ENCODE data around the gene UNC5CL. TPM values are rescaled to one million over a fixed set of nuclear protein-coding genes. Genes with fewer than 3 reads are reported as not detected.

UNC5CL gene
- total RNA-seq, 2 donors from 2014 or later, result 4.1 to 4.2 TPM

GRCh38 chr6:41054511-41054910, 15.5 kb upstream of the UNC5CL start:
- H3K36me3 ChIP-seq, result no peaks in the 10 kb centered on the region
- DNase-seq, result no peak
- intact Hi-C loops (cut with DNase I), result no loop called here
- H3K27me3 ChIP-seq, result no peaks in the 10 kb centered on the region
- no peak for TF ChIP-seq CTCF (IDR thresholded peaks at IDR 0.05)
- H3K9ac ChIP-seq (ENCODE audit: low read depth in 2 of 2, low read length in 2 of 2), result no peak overlapping the region
- H3K4me3 ChIP-seq, result no peak overlapping the region
- no peaks in the 10 kb centered on the region for H3K9me3 ChIP-seq
- H3K27ac ChIP-seq, result no peak overlapping the region
- peaks cover 5% of the 10 kb centered on the region for H3K4me1 ChIP-seq

GRCh38 chr6:41053041-41053440, 14.0 kb upstream of the UNC5CL start, which contains the start of gene APOBEC2:
Gene APOBEC2 (plus strand): TSS chr6:41053202. CDS start chr6:41053348, 146 bp downstream.
- Histone ChIP-seq H3K4me3 (no peak within 1 kb of the TSS), H3K27ac (no peak within 1 kb of the TSS), H3K36me3 (no peaks in the 10 kb centered on the region), H3K9me3 (no peaks in the 10 kb centered on the region), H3K9ac (ENCODE audit: low read depth in 2 of 2, low read length in 2 of 2) (no peak within 1 kb of the TSS), H3K27me3 (no peaks in the 10 kb centered on the region), H3K4me1 (no peaks in the 10 kb centered on the region)
- no peak for TF ChIP-seq CTCF (IDR thresholded peaks at IDR 0.05)
- DNase-seq, result no peak
- intact Hi-C loops (cut with DNase I), result no loop called here

- no peaks in the 10 kb centered on the region for H3K9me3 ChIP-seq
- DNase-seq, result no peak
- no peak overlapping the region for H3K9ac ChIP-seq (ENCODE audit: low read depth in 2 of 2, low read length in 2 of 2)
- H3K4me3 ChIP-seq, result no peak overlapping the region
- intact Hi-C loops (cut with DNase I), result no loop called here
- TF ChIP-seq CTCF (IDR thresholded peaks at IDR 0.05), result no peak
- H3K36me3 ChIP-seq, result no peaks in the 10 kb centered on the region
- H3K27ac ChIP-seq, result no peak overlapping the region
- no peaks in the 10 kb centered on the region for H3K27me3 ChIP-seq
- no peaks in the 10 kb centered on the region for H3K4me1 ChIP-seq
Observed at GRCh38 chr6:41051873-41052272, 12.9 kb upstream of the UNC5CL start.

GRCh38 chr6:41050536-41050935, 11.5 kb upstream of the UNC5CL start:
- DNase-seq, result no peak
- intact Hi-C loops (cut with DNase I), result no loop called here
- Histone ChIP-seq H3K9me3 (no peaks in the 10 kb centered on the region), H3K27me3 (no peaks in the 10 kb centered on the region), H3K4me1 (no peaks in the 10 kb centered on the region), H3K9ac (ENCODE audit: low read depth in 2 of 2, low read length in 2 of 2) (no peak overlapping the region), H3K27ac (no peak overlapping the region), H3K36me3 (no peaks in the 10 kb centered on the region), H3K4me3 (no peak overlapping the region)
- TF ChIP-seq CTCF (IDR thresholded peaks at IDR 0.05), result no peak

GRCh38 chr6:41049955-41050354, 10.9 kb upstream of the UNC5CL start:
- intact Hi-C loops (cut with DNase I), result no loop called here
- H3K4me3 ChIP-seq, result no peak overlapping the region
- no peaks in the 10 kb centered on the region for H3K36me3 ChIP-seq
- H3K9ac ChIP-seq (ENCODE audit: low read depth in 2 of 2, low read length in 2 of 2), result no peak overlapping the region
- no peaks in the 10 kb centered on the region for H3K9me3 ChIP-seq
- no peak for DNase-seq
- H3K4me1 ChIP-seq, result no peaks in the 10 kb centered on the region
- H3K27me3 ChIP-seq, result no peaks in the 10 kb centered on the region
- no peak for TF ChIP-seq CTCF (IDR thresholded peaks at IDR 0.05)
- H3K27ac ChIP-seq, result no peak overlapping the region

GRCh38 chr6:41049521-41049920, 10.5 kb upstream of the UNC5CL start:
- H3K27ac ChIP-seq, result no peak overlapping the region
- no peaks in the 10 kb centered on the region for H3K27me3 ChIP-seq
- H3K4me1 ChIP-seq, result no peaks in the 10 kb centered on the region

More at GRCh38 chr6:41049521-41049920, 10.5 kb upstream of the UNC5CL start:
- Histone ChIP-seq H3K9ac (ENCODE audit: low read depth in 2 of 2, low read length in 2 of 2) (no peak overlapping the region), H3K4me3 (no peak overlapping the region), H3K9me3 (no peaks in the 10 kb centered on the region), H3K36me3 (no peaks in the 10 kb centered on the region)
- TF ChIP-seq CTCF (IDR thresholded peaks at IDR 0.05), result no peak
- no peak for DNase-seq
- intact Hi-C loops (cut with DNase I), result no loop called here

All from colonic mucosa (tissue), 4 donors.